VCaP (cell line): ENCODE measurements around the gene TNFAIP8.

Experiments used
- H3K27ac ChIP-seq: fragments of 450-650 bp; 2 replicates; pipeline ENCODE4 v1.5.1; 2017
- TF ChIP-seq, protein P1 (sequence below): fragments of 450-650 bp; conservative IDR thresholded peaks from 2 replicates; pipeline ENCODE4 v1.5.1; 2017; ENCODE audit warnings: mild to moderate bottlenecking, moderate library complexity

The TNFAIP8 gene

DNA sequence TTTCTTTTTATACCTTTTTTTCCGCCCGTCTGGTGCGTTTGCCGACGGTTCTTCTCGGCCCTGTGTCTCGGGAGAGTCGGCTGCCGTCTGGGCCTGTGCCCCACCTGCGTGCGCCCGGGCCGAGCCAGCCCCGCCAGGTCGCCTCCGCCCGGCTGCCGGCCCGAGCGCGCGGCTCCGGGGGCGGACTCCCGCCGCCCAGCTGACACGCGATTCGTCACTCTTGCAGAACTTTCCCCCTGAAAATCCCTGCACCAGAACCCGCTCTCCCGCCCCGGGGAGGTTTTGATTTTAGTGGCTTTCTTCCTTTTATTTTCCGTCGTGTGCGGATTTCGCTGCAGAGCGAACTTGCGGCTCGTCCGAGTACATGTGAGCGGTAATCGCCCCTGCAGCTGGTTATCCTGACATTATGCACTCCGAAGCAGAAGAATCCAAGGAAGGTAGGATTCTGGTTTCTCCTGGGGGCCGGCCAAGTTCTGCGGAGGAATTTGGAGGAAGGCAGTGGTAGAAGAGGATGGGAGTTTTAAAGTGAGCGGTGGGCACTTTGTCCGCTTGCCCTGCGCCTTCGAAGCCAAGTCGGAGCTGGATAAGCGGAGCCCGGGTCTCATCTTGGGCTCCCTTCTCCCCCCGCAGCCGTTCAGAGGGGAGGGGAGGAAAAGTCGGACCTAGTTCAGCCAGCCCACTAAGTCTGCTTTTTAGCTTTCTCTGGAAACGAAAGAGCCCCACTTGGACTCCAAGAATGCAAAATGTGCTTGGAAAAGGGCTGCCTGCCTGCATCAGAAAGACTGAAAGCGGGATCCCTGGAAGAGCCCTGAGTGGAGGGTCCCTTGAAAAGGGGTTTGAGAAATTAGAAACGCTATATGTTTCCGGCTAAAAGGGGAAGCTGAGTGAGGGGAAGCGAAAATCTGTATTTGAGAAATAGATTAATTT lies at the start of gene TNFAIP8:
TNFAIP8 (plus strand) TSS at position 335 of the 927 bp plus-strand sequence; CDS start at position 407, 72 bp downstream.
- TF ChIP-seq, protein P1, sequence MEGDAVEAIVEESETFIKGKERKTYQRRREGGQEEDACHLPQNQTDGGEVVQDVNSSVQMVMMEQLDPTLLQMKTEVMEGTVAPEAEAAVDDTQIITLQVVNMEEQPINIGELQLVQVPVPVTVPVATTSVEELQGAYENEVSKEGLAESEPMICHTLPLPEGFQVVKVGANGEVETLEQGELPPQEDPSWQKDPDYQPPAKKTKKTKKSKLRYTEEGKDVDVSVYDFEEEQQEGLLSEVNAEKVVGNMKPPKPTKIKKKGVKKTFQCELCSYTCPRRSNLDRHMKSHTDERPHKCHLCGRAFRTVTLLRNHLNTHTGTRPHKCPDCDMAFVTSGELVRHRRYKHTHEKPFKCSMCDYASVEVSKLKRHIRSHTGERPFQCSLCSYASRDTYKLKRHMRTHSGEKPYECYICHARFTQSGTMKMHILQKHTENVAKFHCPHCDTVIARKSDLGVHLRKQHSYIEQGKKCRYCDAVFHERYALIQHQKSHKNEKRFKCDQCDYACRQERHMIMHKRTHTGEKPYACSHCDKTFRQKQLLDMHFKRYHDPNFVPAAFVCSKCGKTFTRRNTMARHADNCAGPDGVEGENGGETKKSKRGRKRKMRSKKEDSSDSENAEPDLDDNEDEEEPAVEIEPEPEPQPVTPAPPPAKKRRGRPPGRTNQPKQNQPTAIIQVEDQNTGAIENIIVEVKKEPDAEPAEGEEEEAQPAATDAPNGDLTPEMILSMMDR: no peak
- H3K27ac ChIP-seq: peak within 1 kb of the TSS; percentile 26; the same call in 1 of the 2 replicates

DNA sequence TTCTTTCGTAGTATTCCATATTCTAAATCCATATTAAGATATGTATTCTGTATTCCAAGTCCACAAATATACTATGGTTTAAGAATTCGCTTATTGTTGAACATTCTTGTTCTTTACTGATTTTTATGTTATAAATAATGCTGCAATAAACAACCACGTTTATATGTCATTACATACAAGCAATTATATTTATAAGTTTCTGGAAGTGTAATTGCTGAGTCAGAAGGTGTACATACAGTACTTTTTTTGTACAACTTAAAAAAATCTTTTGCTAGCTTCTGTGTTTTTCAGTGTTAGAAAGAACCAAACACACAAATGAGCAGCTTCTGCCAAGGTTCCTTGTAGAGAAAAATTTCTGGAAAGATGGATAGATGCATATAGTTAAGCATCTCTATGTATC lies 48.6 kb upstream of the TNFAIP8 start:
- TF ChIP-seq, protein P1: no peak
- no peak overlapping the region for H3K27ac ChIP-seq

DNA sequence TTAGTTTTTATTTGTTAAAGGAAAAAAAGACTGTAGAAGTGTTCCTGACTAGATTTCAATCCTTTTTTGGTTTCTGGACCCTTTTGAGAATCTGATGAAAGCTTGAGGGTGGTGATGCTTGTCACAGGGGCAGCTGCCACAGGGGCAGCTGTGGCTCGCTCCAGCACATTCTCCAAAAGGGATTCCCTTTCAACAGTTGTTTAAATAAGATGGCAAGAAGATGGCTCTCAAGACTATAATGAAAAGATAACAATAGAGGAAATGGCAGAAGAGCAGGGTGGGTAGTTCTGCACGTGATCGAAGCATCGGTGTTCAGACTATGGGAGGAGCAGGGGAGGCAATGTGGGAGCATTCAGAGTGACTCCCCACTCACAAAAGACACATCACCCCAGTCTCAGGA lies 46.5 kb upstream of the TNFAIP8 start:
- TF ChIP-seq, protein P1: no peak
- no peak overlapping the region for H3K27ac ChIP-seq

DNA sequence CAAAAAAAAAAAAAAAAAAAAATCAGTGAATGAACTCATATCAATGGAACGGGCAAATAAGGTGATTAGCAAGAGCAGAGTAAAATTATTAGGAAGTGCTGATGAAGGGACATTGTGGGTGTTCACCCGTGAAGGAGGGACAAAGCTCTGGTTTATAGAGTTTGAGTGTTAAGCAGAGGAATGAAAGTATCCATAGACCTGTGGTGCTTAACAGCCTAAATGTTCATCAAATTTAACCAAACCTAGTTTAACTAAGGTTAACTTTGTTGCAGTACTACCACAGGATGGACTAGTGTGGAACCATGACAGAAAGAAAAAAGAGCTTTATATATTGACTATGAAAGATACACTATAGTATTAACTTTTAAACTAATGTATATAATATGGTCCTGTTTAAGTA lies 44.1 kb upstream of the TNFAIP8 start:
- no peak overlapping the region for H3K27ac ChIP-seq
- TF ChIP-seq, protein P1: no peak

DNA sequence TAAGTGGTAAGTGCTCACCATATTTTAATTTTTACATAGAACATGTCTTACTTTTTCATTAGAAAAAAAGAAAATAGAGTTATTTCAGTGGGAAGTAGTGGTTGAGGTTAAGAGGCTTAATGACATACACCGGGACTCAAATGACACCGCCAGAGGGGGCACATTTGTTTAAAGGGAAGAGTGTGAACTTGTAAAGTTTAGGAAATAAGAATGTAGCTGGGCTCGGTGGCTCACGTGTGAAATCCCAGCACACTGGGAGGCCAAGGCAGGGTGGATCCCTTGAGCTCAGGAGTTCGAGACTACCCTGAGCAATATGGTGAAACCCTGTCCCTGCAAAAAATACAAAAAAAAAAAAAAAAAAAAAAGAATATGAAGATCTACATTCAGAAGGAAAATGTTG lies 43.4 kb upstream of the TNFAIP8 start:
- H3K27ac ChIP-seq: no peak overlapping the region
- TF ChIP-seq, protein P1: no peak

DNA sequence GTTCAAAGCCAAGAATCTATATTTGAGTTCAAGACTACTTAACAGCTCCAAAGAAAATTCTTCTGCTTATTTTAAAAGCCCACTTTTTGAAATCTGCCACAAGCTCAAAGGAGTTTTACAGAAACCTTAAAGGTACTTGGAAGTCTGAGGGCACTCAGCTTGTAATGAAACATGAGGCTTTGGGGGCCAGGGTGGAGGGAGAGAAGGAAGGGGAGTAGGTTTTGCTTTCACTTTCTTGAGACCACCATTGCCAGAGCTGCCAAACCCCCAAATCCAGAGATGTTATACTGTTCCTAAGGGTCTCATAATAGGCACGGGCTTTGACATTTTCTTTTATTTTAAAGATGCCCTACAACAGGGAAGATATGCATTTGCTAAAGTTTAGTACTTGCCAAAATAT lies 42.6 kb upstream of the TNFAIP8 start:
- no peak overlapping the region for H3K27ac ChIP-seq
- TF ChIP-seq, protein P1: no peak

DNA sequence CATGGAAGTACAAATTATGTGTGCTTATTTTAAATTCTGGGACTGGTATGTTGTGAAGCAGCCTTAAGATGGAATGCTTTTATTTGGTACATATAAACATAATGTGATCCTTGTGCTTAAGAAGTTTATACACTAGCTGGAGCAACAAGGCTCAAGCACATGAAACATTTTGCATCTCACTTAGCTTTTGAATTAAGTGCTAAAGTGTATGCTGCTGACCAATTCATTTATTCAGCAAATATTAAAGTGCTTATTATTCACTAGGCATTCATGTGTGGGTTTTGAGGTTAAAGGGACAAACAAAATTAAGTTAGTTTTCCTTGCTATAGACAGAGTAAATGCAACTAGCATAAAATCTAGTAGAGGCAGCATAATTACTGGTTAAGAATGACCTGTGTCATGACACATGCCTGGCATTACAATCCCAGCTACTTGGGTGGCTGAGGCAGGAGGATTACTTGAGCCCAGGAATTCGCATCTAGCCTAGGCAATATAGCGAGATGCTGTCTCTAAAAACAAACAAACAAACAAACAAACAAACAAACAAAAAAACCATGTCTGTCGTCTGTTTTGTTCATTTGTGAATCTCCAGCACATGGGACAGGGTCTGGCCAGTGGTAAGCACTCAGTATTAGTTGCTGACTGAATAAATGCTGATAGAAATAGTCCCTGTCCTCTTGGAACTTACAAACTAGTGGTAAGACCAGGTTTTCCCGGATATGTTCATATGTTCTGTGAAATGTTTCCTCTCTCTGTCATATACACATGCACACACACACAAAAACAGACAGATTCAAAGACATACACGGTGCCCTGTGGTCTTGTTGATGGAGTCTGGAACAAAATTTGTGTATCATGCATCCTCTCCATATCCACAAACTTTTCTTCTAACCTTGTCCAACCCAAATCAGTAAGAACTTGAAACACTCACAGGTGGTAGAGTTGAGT lies 41.9 kb upstream of the TNFAIP8 start:
- TF ChIP-seq, protein P1: no peak
- no peak overlapping the region for H3K27ac ChIP-seq
